PFSK-1 (cell line): ENCODE measurements around the gene LRFN2.

ENCODE experiments used
- FOXP2 ChIP-seq: optimal IDR thresholded peaks from 2 replicates; pipeline ENCODE3; 2011; ENCODE audit warnings: borderline replicate concordance, control low read depth, inconsistent platforms; ENCODE audit not compliant: insufficient read depth; ENCODE audit errors: extremely low read length, extremely low read depth
- POLR2AphosphoS5 ChIP-seq: IDR thresholded peaks from 2 replicates; pipeline ENCODE4 v1.6.1; 2012; ENCODE audit warnings: low read depth, mild to moderate bottlenecking, control low read depth, low read length, moderate library complexity
- REST ChIP-seq, 2 experiments: IDR thresholded peaks; 2 replicates each; pipeline versions ENCODE4 v1.6.1 to v1.8.0; 2011 to 2012; ENCODE audit warnings: low read depth in 2 of 2, low read length in 2 of 2, control low read depth in 1 of 2, inconsistent platforms in 1 of 2, mild to moderate bottlenecking in 1 of 2, moderate library complexity in 1 of 2; ENCODE audit not compliant: insufficient read depth in 1 of 2
- SIN3A ChIP-seq: IDR thresholded peaks from 2 replicates; pipeline ENCODE4 v1.6.1; 2012; ENCODE audit warnings: mild to moderate bottlenecking, low read length, moderate library complexity, borderline replicate concordance; ENCODE audit not compliant: insufficient read depth
- TAF1 ChIP-seq: IDR thresholded peaks from 2 replicates; pipeline ENCODE4 v1.6.1; 2012; ENCODE audit warnings: low read length, control low read depth, borderline replicate concordance; ENCODE audit not compliant: insufficient read depth

Gene LRFN2

GRCh38 chr6:40371095-40371494 is 216.1 kb downstream of the LRFN2 start:
- TF ChIP-seq FOXP2, result no peak
- TF ChIP-seq TAF1, result no peak
- no peak for TF ChIP-seq REST (IDR thresholded peaks at IDR 0.05; ENCODE audit: insufficient read depth in 1 of 2, low read depth in 2 of 2, low read length in 2 of 2)
- no peak for TF ChIP-seq POLR2AphosphoS5
- no peak for TF ChIP-seq SIN3A

DNA sequence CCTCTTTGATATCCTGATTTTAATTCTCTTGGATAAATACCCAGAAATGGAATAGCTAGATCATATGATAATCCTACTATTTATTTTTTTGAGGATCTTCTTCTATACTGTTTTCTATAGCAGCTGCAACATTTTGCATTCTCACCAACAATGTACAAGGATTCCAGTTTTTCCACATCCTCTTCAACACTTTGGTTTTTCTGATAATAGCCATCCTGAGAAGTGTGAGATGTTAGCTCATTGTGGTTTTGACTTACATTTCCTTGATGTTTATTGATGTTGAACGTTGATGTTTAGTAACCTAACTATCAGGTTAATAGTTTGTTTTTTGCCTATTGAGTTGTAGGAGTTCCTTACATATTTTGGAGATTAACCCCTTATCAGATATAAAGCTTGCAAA is 217.3 kb downstream of the LRFN2 start:
- TF ChIP-seq TAF1 (no peak), REST (IDR thresholded peaks at IDR 0.05; ENCODE audit: insufficient read depth in 1 of 2, low read depth in 2 of 2, low read length in 2 of 2) (no peak), POLR2AphosphoS5 (no peak), SIN3A (no peak), FOXP2 (no peak)

DNA sequence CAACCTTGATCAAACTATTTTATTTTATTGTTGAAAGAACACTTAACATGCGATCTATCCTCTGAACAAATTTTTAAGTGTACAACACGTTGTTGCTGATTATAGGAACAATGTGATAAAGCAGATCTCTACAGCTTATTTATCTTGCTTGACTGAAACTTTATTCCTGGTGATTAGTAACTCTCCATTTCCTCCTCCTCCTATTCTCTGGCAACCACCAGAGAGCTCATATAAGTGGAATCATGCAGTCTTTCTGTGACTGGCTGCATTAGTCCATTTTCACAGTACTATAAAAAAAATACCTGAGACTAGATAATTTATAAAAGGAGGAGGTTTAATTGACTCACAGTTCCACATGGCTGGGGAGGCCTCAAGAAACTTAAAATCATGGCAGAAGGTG is 218.1 kb downstream of the LRFN2 start:
- no peak for TF ChIP-seq TAF1
- TF ChIP-seq REST (IDR thresholded peaks at IDR 0.05; ENCODE audit: insufficient read depth in 1 of 2, low read depth in 2 of 2, low read length in 2 of 2), result no peak
- TF ChIP-seq FOXP2, result no peak
- TF ChIP-seq SIN3A, result no peak
- TF ChIP-seq POLR2AphosphoS5, result no peak

DNA sequence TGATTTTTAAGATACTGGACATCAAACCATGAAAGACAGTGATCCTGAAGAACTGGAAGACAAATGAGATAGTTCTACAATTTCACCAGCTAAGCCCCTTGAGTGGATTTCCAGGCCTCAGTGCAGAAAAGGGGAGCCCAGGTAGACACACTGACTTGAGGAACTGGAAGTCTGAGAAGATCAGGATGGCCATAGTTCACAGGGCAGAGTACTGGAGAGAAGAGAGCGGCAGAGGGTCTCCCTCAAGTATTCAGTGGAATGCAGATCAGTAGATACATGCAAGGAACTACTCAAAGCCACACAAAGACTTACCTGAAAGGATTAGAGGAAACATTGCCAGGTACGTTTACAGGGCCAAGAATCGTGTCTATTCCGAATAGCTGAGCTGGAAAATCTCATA is 224.3 kb downstream of the LRFN2 start:
- TF ChIP-seq TAF1, result no peak
- TF ChIP-seq SIN3A, result no peak

DNA sequence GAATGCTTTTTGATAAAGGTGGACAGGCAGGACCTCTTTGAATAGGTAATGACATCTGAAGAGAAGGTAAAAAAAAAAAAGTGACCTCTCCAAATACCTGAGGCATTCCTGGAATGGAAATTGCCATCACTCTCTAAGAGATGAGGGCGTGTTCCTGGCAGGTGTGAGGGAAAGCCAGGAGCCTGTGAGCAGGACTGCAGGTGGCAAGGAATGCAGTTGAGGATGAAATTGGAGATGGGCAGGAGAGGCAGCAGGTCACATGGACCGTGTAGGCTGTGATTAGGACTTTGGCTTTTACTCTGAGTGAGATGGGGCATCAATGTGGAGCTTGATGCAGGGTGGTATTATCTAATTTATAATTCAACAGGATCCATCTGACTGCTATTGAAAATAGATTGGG is 227.4 kb downstream of the LRFN2 start:
- TF ChIP-seq REST (IDR thresholded peaks at IDR 0.05; ENCODE audit: insufficient read depth in 1 of 2, low read depth in 2 of 2, low read length in 2 of 2) (no peak), TAF1 (no peak), SIN3A (no peak), FOXP2 (no peak), POLR2AphosphoS5 (no peak)
